ENCODE measurements around the gene SMYD3.

Gene SMYD3

GRCh38 chr1:245810789-245811337 lies 696.2 kb downstream of the SMYD3 start:
- Mint-ChIP-seq H3K4me1 (peaks cover 35 to 49% of the 10 kb centered on the region in 2 donors), H3K27me3 (no peaks in the 10 kb centered on the region), H3K27ac (no peak overlapping the region), H3K4me3 (no peak overlapping the region), H3K36me3 (no peaks in the 10 kb centered on the region), H3K9me3 (no peaks in the 10 kb centered on the region)
- ATAC-seq (replicated peaks) = no peak
- no peak for DNase-seq

- Mint-ChIP-seq H3K4me1 (peaks cover 35 to 49% of the 10 kb centered on the region in 2 donors), H3K9me3 (no peaks in the 10 kb centered on the region), H3K27me3 (no peaks in the 10 kb centered on the region), H3K27ac (peak overlapping the region; percentile 76), H3K36me3 (no peaks in the 10 kb centered on the region), H3K4me3 (no peak overlapping the region)
- DNase-seq (no peak), ATAC-seq (replicated peaks) (peak in 1 of 2 donors; percentile 26)
These were observed 696.8 kb downstream of the SMYD3 start for GRCh38 chr1:245810181-245810769.

- DNase-seq = no peak
- Mint-ChIP-seq H3K27me3 (no peaks in the 10 kb centered on the region), H3K36me3 (no peaks in the 10 kb centered on the region), H3K27ac (peak overlapping the region; percentile 4), H3K4me3 (no peak overlapping the region), H3K9me3 (no peaks in the 10 kb centered on the region), H3K4me1 (peaks cover 35 to 43% of the 10 kb centered on the region in 2 donors)
- ATAC-seq (replicated peaks) = no peak
These were observed 697.7 kb downstream of the SMYD3 start for GRCh38 chr1:245809361-245809760.

- H3K9me3 Mint-ChIP-seq = no peaks in the 10 kb centered on the region
- no peaks in the 10 kb centered on the region for H3K36me3 Mint-ChIP-seq
- peak overlapping the region; percentile 87 for H3K27ac Mint-ChIP-seq
- ATAC-seq (replicated peaks) (peak; percentile 52 to 57), DNase-seq (no peak)
- peaks cover 35 to 43% of the 10 kb centered on the region in 2 donors for H3K4me1 Mint-ChIP-seq
- H3K27me3 Mint-ChIP-seq = no peaks in the 10 kb centered on the region
- peak overlapping the region; percentile 66 to 78 for H3K4me3 Mint-ChIP-seq
These were observed 698.9 kb downstream of the SMYD3 start for GRCh38 chr1:245807954-245808719.

GRCh38 chr1:245807306-245807705 lies 699.8 kb downstream of the SMYD3 start:
- ATAC-seq (replicated peaks) (peak; percentile 72 to 78), DNase-seq (peak; percentile 14)
- Mint-ChIP-seq H3K4me3 (peak overlapping the region; percentile 66 to 68), H3K4me1 (peaks cover 35 to 43% of the 10 kb centered on the region in 2 donors), H3K36me3 (peaks cover 0 to 3% of the 10 kb centered on the region in 2 donors), H3K9me3 (no peaks in the 10 kb centered on the region), H3K27me3 (no peaks in the 10 kb centered on the region), H3K27ac (peak overlapping the region; percentile 87)

- Mint-ChIP-seq H3K27ac (no peak overlapping the region), H3K4me3 (no peak overlapping the region), H3K27me3 (no peaks in the 10 kb centered on the region), H3K36me3 (peaks cover 0 to 3% of the 10 kb centered on the region in 2 donors), H3K4me1 (peaks cover 29 to 33% of the 10 kb centered on the region in 2 donors), H3K9me3 (no peaks in the 10 kb centered on the region)
- DNase-seq (no peak), ATAC-seq (replicated peaks) (no peak)
These were observed 701.5 kb downstream of the SMYD3 start for GRCh38 chr1:245805532-245805931.

- H3K27me3 Mint-ChIP-seq = no peaks in the 10 kb centered on the region
- H3K4me3 Mint-ChIP-seq = no peak overlapping the region
- no peaks in the 10 kb centered on the region for H3K9me3 Mint-ChIP-seq
- H3K4me1 Mint-ChIP-seq = peaks cover 23 to 26% of the 10 kb centered on the region in 2 donors
- H3K36me3 Mint-ChIP-seq = peaks cover 0 to 3% of the 10 kb centered on the region in 2 donors
- no peak overlapping the region for H3K27ac Mint-ChIP-seq
- ATAC-seq (replicated peaks) = no peak
- DNase-seq = no peak
These were observed 702.4 kb downstream of the SMYD3 start for GRCh38 chr1:245804696-245805095.

GRCh38 chr1:245803666-245804037 lies 703.4 kb downstream of the SMYD3 start:
- ATAC-seq (replicated peaks) (no peak), DNase-seq (no peak)
- Mint-ChIP-seq H3K27me3 (no peaks in the 10 kb centered on the region), H3K4me1 (peaks cover 18% of the 10 kb centered on the region in 2 donors), H3K36me3 (peaks cover 0 to 3% of the 10 kb centered on the region in 2 donors), H3K9me3 (no peaks in the 10 kb centered on the region), H3K27ac (no peak overlapping the region), H3K4me3 (no peak overlapping the region)

- peaks cover 0 to 3% of the 10 kb centered on the region in 2 donors for H3K36me3 Mint-ChIP-seq
- DNase-seq = no peak
- H3K4me1 Mint-ChIP-seq = peaks cover 13 to 14% of the 10 kb centered on the region in 2 donors
- no peaks in the 10 kb centered on the region for H3K9me3 Mint-ChIP-seq
- no peak overlapping the region for H3K27ac Mint-ChIP-seq
- no peak overlapping the region for H3K4me3 Mint-ChIP-seq
- H3K27me3 Mint-ChIP-seq = no peaks in the 10 kb centered on the region
- ATAC-seq (replicated peaks) = no peak
These were observed 704.0 kb downstream of the SMYD3 start for GRCh38 chr1:245802941-245803665.

- H3K27me3 Mint-ChIP-seq = no peaks in the 10 kb centered on the region
- ATAC-seq (replicated peaks) (no peak), DNase-seq (no peak)
- no peak overlapping the region for H3K4me3 Mint-ChIP-seq
- H3K4me1 Mint-ChIP-seq = peaks cover 0 to 1% of the 10 kb centered on the region in 2 donors
- no peak overlapping the region for H3K27ac Mint-ChIP-seq
- H3K36me3 Mint-ChIP-seq = peaks cover 0 to 9% of the 10 kb centered on the region in 2 donors
- H3K9me3 Mint-ChIP-seq = no peaks in the 10 kb centered on the region
These were observed 706.0 kb downstream of the SMYD3 start for GRCh38 chr1:245800901-245801605.

GRCh38 chr1:245798349-245798711 lies 708.7 kb downstream of the SMYD3 start:
- peaks cover 0 to 1% of the 10 kb centered on the region in 2 donors for H3K4me1 Mint-ChIP-seq
- H3K36me3 Mint-ChIP-seq = peaks cover 5 to 9% of the 10 kb centered on the region in 2 donors
- no peaks in the 10 kb centered on the region for H3K9me3 Mint-ChIP-seq
- ATAC-seq (replicated peaks) (no peak), DNase-seq (no peak)
- no peaks in the 10 kb centered on the region for H3K27me3 Mint-ChIP-seq
- H3K27ac Mint-ChIP-seq = no peak overlapping the region
- no peak overlapping the region for H3K4me3 Mint-ChIP-seq

GRCh38 chr1:245797592-245798348 lies 709.3 kb downstream of the SMYD3 start:
- Mint-ChIP-seq H3K4me1 (peaks cover 0 to 1% of the 10 kb centered on the region in 2 donors), H3K36me3 (peaks cover 5 to 6% of the 10 kb centered on the region in 2 donors), H3K27ac (no peak overlapping the region), H3K4me3 (no peak overlapping the region), H3K9me3 (no peaks in the 10 kb centered on the region), H3K27me3 (no peaks in the 10 kb centered on the region)
- no peak for DNase-seq
- no peak for ATAC-seq (replicated peaks)
